WI38 (cell line): ENCODE data around the gene NAA40.

Source experiments
- H3K4me3 ChIP-seq: 2 replicates; pipeline ENCODE4 v1.5.1; 2011; ENCODE audit warnings: low read depth, mild to moderate bottlenecking, control low read depth, low read length
- TF ChIP-seq, protein P1 (sequence below): IDR thresholded peaks from 2 replicates; pipeline ENCODE4 v1.5.1; 2012; ENCODE audit warnings: low read depth, mild to moderate bottlenecking, control low read depth, low read length

The NAA40 gene

DNA sequence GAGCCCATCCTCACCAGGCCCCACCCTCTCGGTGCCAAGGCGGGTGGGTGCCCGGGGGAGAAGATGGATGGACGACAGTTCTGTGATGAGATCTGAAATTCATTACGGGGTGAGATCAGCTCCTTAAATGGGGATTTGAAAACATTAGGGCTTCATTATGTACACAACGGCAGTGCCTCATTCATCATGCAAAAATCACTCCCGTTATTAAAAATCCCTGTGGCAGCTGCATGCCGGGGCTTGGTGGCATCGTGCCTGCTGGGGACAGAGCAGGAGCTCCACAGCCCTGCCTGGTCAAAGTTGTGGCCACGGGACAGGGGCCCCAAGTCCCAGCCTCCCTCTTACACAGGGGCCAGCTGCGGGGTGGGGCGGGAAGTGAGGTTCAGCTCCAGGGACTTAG, 67.6 kb downstream of the NAA40 start:
- TF ChIP-seq, protein P1, sequence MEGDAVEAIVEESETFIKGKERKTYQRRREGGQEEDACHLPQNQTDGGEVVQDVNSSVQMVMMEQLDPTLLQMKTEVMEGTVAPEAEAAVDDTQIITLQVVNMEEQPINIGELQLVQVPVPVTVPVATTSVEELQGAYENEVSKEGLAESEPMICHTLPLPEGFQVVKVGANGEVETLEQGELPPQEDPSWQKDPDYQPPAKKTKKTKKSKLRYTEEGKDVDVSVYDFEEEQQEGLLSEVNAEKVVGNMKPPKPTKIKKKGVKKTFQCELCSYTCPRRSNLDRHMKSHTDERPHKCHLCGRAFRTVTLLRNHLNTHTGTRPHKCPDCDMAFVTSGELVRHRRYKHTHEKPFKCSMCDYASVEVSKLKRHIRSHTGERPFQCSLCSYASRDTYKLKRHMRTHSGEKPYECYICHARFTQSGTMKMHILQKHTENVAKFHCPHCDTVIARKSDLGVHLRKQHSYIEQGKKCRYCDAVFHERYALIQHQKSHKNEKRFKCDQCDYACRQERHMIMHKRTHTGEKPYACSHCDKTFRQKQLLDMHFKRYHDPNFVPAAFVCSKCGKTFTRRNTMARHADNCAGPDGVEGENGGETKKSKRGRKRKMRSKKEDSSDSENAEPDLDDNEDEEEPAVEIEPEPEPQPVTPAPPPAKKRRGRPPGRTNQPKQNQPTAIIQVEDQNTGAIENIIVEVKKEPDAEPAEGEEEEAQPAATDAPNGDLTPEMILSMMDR = no peak
- H3K4me3 ChIP-seq = no peak overlapping the region
